B cell (primary cell): ENCODE data around the gene MYEF2.

Experiments used
- EZH2 ChIP-seq: IDR thresholded peaks from 2 replicates; pipeline ENCODE4 v1.6.1; 2012; ENCODE audit warnings: borderline replicate concordance, low read depth, mild to moderate bottlenecking, moderate library complexity, low read length; ENCODE audit not compliant: insufficient read depth, poor library complexity, severe bottlenecking
- TF ChIP-seq, protein P1 (sequence below): fragments of 200-600 bp; IDR thresholded peaks from one replicate; pipeline ENCODE4 v1.8.0; 2022; ENCODE audit warnings: antibody characterized with exemption, mild to moderate bottlenecking

- TF ChIP-seq, protein P1, sequence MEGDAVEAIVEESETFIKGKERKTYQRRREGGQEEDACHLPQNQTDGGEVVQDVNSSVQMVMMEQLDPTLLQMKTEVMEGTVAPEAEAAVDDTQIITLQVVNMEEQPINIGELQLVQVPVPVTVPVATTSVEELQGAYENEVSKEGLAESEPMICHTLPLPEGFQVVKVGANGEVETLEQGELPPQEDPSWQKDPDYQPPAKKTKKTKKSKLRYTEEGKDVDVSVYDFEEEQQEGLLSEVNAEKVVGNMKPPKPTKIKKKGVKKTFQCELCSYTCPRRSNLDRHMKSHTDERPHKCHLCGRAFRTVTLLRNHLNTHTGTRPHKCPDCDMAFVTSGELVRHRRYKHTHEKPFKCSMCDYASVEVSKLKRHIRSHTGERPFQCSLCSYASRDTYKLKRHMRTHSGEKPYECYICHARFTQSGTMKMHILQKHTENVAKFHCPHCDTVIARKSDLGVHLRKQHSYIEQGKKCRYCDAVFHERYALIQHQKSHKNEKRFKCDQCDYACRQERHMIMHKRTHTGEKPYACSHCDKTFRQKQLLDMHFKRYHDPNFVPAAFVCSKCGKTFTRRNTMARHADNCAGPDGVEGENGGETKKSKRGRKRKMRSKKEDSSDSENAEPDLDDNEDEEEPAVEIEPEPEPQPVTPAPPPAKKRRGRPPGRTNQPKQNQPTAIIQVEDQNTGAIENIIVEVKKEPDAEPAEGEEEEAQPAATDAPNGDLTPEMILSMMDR: no peak
- TF ChIP-seq EZH2: no peak
These were observed 80.8 kb downstream of the MYEF2 start for GRCh38 chr15:48097264-48097663.
